GM12801 (cell line): ENCODE results near the gene PRKAG2.

Source experiments
- TF ChIP-seq, protein P1 (sequence below): IDR thresholded peaks from one replicate; pipeline ENCODE4 v1.5.1; 2011; ENCODE audit warnings: control low read depth; ENCODE audit not compliant: insufficient read length; ENCODE audit errors: extremely low read depth

PRKAG2 gene

DNA sequence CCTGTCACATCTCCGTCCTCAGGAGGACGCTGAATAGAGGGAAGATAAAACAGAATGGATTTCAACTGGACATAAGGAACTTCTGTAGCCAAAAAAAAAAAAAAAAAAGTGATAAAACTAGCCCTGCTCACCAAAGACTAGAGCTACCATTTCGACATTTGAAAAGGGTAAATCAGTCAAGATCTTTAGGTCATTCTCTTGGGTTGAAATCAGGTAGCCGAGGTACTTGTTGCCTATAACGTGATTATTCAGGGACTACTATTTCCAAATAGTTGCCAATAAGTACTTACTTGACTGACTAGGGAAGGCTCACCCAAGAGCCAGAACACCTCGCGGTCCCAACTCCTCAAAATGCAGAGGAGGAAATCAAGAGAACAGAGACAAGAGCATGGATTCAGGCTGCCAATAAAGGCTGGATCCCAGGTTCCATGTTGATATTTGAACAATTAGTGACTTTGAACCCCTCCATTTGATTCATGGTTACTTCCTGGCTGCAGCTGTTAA, 359.3 kb downstream of the PRKAG2 start:
- TF ChIP-seq, protein P1, sequence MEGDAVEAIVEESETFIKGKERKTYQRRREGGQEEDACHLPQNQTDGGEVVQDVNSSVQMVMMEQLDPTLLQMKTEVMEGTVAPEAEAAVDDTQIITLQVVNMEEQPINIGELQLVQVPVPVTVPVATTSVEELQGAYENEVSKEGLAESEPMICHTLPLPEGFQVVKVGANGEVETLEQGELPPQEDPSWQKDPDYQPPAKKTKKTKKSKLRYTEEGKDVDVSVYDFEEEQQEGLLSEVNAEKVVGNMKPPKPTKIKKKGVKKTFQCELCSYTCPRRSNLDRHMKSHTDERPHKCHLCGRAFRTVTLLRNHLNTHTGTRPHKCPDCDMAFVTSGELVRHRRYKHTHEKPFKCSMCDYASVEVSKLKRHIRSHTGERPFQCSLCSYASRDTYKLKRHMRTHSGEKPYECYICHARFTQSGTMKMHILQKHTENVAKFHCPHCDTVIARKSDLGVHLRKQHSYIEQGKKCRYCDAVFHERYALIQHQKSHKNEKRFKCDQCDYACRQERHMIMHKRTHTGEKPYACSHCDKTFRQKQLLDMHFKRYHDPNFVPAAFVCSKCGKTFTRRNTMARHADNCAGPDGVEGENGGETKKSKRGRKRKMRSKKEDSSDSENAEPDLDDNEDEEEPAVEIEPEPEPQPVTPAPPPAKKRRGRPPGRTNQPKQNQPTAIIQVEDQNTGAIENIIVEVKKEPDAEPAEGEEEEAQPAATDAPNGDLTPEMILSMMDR = no peak

DNA sequence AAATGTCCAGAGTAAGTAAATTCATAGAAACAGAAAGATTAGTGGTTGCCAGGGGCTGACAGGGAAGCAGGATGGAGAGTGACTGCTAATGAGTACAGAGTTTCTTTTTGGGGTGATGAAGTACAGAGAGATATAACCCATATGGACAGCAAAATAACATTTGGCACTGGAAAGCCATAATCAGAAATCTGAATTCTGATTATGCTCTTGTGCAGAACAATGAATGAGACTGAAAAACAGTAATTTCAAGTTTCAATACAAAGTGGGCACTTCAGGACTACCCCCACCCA, 361.7 kb downstream of the PRKAG2 start:
- TF ChIP-seq, protein P1 = no peak

DNA sequence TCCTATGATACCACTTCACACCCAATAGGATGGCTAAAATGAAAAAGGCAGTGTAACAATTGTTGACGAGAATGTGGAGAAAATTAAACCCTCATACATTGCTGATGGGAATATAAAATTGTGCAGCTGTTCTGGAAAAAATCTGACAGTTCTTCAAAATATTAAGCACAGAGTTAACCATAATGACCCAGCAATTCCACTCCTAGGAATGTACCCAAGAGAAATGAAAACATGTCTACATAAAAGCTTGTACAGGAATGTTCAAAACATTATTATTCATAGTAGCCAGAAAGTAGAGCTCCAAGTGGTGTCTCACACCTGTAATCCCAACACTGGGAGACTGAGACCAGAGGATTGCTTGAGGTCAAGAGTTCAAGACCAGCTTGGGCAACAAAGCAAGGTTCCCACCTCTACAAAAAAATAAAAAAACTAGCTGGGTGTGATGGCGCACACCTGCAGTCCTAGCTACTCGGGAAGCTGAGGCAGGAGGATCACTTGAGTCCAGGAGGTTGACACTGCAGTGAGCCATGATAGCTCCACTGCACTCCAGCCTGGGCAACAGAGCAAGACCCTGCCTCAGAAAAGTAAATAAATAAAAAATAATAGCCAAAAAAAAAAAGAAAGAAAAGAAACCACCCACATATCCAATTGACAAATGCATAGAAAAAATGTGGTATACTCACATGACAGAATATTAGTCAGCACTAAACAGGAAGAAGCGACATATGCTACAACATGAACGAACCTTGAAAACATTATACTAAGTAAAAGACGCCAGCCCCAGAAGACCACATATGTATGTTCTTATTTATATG, 362.2 kb downstream of the PRKAG2 start:
- TF ChIP-seq, protein P1 = no peak

DNA sequence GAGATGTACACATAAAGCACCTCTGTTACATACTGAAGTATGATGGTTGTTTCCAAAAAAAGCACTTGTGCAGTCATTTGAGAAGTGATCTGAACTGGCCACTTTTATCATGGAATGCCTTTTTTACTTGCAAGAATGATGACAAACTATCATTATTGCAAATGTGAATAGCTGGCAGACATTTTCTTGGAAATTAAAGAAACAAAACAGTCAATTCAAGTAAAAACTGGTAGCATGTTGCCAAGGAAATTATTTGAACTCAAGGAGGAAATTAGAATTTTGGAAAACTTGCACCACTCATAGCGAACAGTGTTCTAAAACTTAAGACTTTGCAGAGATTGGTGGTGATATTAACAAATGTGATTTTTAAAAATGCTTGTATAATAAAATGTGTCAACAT, 363.8 kb downstream of the PRKAG2 start:
- TF ChIP-seq, protein P1 = no peak

DNA sequence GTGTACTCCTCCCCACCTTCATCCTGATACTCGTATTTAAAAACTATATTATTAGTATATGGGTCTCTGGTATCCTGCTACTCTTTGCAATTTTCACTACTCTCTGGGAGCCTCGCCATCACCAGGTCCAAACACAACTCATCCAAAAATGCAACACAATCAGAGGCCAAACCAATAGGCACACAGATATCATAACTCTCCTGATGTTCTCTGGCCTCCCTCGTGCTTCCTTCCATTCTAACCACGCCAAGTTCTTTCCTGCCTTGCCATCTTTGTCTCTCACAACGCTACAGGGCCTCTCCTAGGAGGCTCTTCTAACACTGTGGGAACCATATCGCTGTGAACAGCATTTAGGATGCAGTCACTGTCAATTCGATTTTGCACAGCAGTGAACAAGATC, 364.6 kb downstream of the PRKAG2 start:
- TF ChIP-seq, protein P1 = no peak

DNA sequence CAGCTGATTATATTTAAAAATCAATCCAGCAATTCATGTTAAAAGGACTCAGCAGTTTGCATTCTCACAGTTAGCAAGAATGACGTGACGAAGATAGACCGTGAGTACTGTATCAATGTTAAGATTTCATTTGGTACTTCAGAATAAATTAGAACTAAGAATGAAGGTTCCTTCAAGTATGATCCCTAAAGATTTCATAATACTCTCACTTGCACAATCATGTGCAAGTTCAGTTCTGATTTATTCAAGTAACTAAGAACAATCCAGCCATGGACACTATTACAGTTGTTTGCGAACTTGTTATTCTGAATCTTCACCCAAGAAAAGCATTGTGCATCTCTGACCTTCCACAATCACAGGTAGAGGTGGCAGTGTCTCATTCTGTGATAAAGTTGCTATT, 365.0 kb downstream of the PRKAG2 start:
- TF ChIP-seq, protein P1 = no peak

DNA sequence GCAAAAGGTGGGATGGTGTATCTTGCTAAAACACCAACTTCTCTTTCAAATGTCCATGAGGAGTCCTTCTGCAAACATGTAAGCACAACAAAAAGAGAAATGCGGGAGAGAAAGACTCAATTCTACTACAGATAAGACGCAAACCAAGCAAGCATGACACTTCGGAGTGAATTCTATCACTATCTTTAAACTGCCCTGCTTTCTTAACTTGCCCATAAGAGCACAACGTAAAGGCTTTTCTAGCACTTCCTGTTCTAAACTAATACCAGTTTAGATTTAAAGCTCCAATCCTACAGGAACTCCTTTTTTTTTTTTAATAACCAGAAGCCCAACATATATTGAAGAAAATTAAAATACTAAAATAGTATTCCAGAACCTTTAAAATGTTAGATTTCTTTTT, 365.6 kb downstream of the PRKAG2 start:
- TF ChIP-seq, protein P1 = no peak
